IMR-90 (cell line): ENCODE results near the gene CCND1. TPM values are rescaled to one million over a fixed set of nuclear protein-coding genes. Genes with fewer than 3 reads are reported as not detected.
A peak's percentile ranks its signal among the peaks of the same experiment; 100 is the strongest.

ENCODE experiments used
- ATAC-seq: fragments of 200-7000 bp; cut with Tn5 transposase; 2 replicates; pipeline ENCODE4 v1.9.1; 2020; ENCODE audit warnings: low read depth, mild to moderate bottlenecking, moderate library complexity
- BruUV-seq: library from RNA; stranded (reverse); fragments of 400-500 nt; replicated peaks from 2 replicates; lab custom pipeline; 2021; lab: Mats Ljungman, UMichigan
- CTCF ChIA-PET: fragments of 300-600 bp; formaldehyde crosslinking; extraction: SDS; loops from one replicate; lab custom pipeline; 2021; ENCODE audit warnings: antibody characterized with exemption; lab: Yijun Ruan, JAX
- POLR2A ChIA-PET: fragments of 300-600 bp; sonication (Branson Sonifier 250); formaldehyde crosslinking; loops from one replicate; lab custom pipeline; 2022; ENCODE audit warnings: antibody characterized with exemption; ENCODE audit not compliant: unreplicated experiment; lab: Charles Lee
- DNase-seq: peaks from one replicate; pipeline ENCODE4 v3.0.0; 2013
- H2AFZ ChIP-seq: replicated peaks from 2 replicates; pipeline ENCODE3; 2013; ENCODE audit warnings: low read length, mild to moderate bottlenecking; ENCODE audit not compliant: poor library complexity
- H2AK5ac ChIP-seq: 2 replicates; pipeline ENCODE4 v1.6.1; 2013; ENCODE audit warnings: low read depth, low read length, inconsistent platforms
- H2AK9ac ChIP-seq: replicated peaks from 2 replicates; pipeline ENCODE3; 2013; ENCODE audit warnings: mild to moderate bottlenecking, low read depth, low read length, moderate library complexity; ENCODE audit not compliant: poor library complexity
- H2BK120ac ChIP-seq: 2 replicates; pipeline ENCODE4 v1.6.1; 2013; ENCODE audit warnings: low read depth, low read length, inconsistent platforms
- H2BK15ac ChIP-seq: 3 replicates; pipeline ENCODE4 v1.6.1; 2013; ENCODE audit warnings: low read depth, low read length, inconsistent platforms
- H2BK20ac ChIP-seq: 2 replicates; pipeline ENCODE4 v1.6.1; 2013; ENCODE audit warnings: low read depth, mild to moderate bottlenecking, inconsistent platforms, low read length, moderate library complexity
- H2BK5ac ChIP-seq: 2 replicates; pipeline ENCODE4 v1.6.1; 2013; ENCODE audit warnings: mild to moderate bottlenecking, low read depth, low read length, inconsistent platforms; ENCODE audit not compliant: poor library complexity, severe bottlenecking
- H3K14ac ChIP-seq: replicated peaks from 2 replicates; pipeline ENCODE4 v1.6.1; 2013; ENCODE audit warnings: low read depth, low read length, inconsistent platforms
- H3K18ac ChIP-seq: 2 replicates; pipeline ENCODE4 v1.6.1; 2013; ENCODE audit warnings: low read depth, low read length, control low read depth
- H3K23ac ChIP-seq: 2 replicates; pipeline ENCODE4 v1.6.1; 2013; ENCODE audit warnings: low read depth, low read length, inconsistent platforms
- H3K27ac ChIP-seq: 2 replicates; pipeline ENCODE4 v1.5.1; 2013; ENCODE audit warnings: mild to moderate bottlenecking, control low read depth, low read length; ENCODE audit not compliant: insufficient read depth
- H3K27me3 ChIP-seq: 2 replicates; pipeline ENCODE4 v1.6.1; 2013; ENCODE audit warnings: low read length; ENCODE audit not compliant: control insufficient read depth, insufficient read depth
- H3K36me3 ChIP-seq: 2 replicates; pipeline ENCODE4 v1.6.1; 2013; ENCODE audit warnings: low read length, mixed read lengths; ENCODE audit not compliant: control insufficient read depth, insufficient read depth
- H3K4ac ChIP-seq: 2 replicates; pipeline ENCODE4 v1.6.1; 2013; ENCODE audit warnings: low read depth, low read length, inconsistent platforms
- H3K4me1 ChIP-seq: 2 replicates; pipeline ENCODE4 v1.6.1; 2013; ENCODE audit warnings: low read length, mixed read lengths; ENCODE audit not compliant: control insufficient read depth, insufficient read depth
- H3K4me2 ChIP-seq: 2 replicates; pipeline ENCODE4 v1.6.1; 2013; ENCODE audit warnings: low read depth, mild to moderate bottlenecking, control low read depth, low read length, moderate library complexity
- H3K4me3 ChIP-seq: 2 replicates; pipeline ENCODE4 v1.5.1; 2013; ENCODE audit warnings: low read depth, mild to moderate bottlenecking, control low read depth, low read length, moderate library complexity; ENCODE audit not compliant: insufficient read depth
- H3K56ac ChIP-seq: 2 replicates; pipeline ENCODE4 v1.6.1; 2013; ENCODE audit warnings: low read length, inconsistent platforms; ENCODE audit not compliant: insufficient read depth; ENCODE audit errors: extremely low read depth
- H3K79me1 ChIP-seq, 2 experiments: 2 replicates each; pipeline ENCODE4 v1.6.1; 2013; ENCODE audit warnings: low read length in 2 of 2, inconsistent platforms in 1 of 2, low read depth in 1 of 2
- H3K9ac ChIP-seq: 2 replicates; pipeline ENCODE4 v1.6.1; 2013; ENCODE audit warnings: low read depth, low read length, control low read depth
- H3K9me1 ChIP-seq: 2 replicates; pipeline ENCODE4 v1.6.1; 2013; ENCODE audit warnings: low read length, inconsistent platforms; ENCODE audit not compliant: insufficient read depth
- H3K9me3 ChIP-seq: 2 replicates; pipeline ENCODE4 v1.6.1; 2013; ENCODE audit warnings: low read length; ENCODE audit not compliant: control insufficient read depth, insufficient read depth
- H4K20me1 ChIP-seq: 2 replicates; pipeline ENCODE4 v1.6.1; 2013; ENCODE audit warnings: low read length, inconsistent platforms; ENCODE audit not compliant: insufficient read depth
- H4K5ac ChIP-seq: 2 replicates; pipeline ENCODE4 v1.6.1; 2013; ENCODE audit warnings: mild to moderate bottlenecking, low read depth, low read length, control low read depth
- H4K8ac ChIP-seq, 2 experiments: 2 replicates each; pipeline ENCODE4 v1.6.1; 2013; ENCODE audit warnings: low read depth in 2 of 2, low read length in 2 of 2, control low read depth in 1 of 2, inconsistent platforms in 1 of 2
- H4K91ac ChIP-seq: 2 replicates; pipeline ENCODE4 v1.6.1; 2013; ENCODE audit warnings: low read depth, low read length, inconsistent platforms; ENCODE audit not compliant: insufficient read depth
- BHLHE40 ChIP-seq: fragments of 150-350 bp; IDR thresholded peaks from 2 replicates; pipeline ENCODE4 v1.6.1; 2016; ENCODE audit warnings: mild to moderate bottlenecking, low read depth, low read length
- CEBPB ChIP-seq: IDR thresholded peaks from 2 replicates; pipeline ENCODE4 v1.6.1; 2012; ENCODE audit warnings: low read depth, low read length, improper control_type of control experiment
- CHD1 ChIP-seq: IDR thresholded peaks from 2 replicates; pipeline ENCODE4 v1.6.1; 2012; ENCODE audit warnings: low read depth, low read length, improper control_type of control experiment
- ELK1 ChIP-seq: fragments of 150-350 bp; IDR thresholded peaks from 2 replicates; pipeline ENCODE4 v1.6.1; 2016; ENCODE audit warnings: low read depth, mild to moderate bottlenecking, low read length, moderate library complexity, borderline replicate concordance
- MAFK ChIP-seq: IDR thresholded peaks from 2 replicates; pipeline ENCODE4 v1.6.1; 2012; ENCODE audit warnings: low read depth, low read length, improper control_type of control experiment
- NFE2L2 ChIP-seq: fragments of 150-350 bp; IDR thresholded peaks from 2 replicates; pipeline ENCODE4 v1.6.1; 2016; ENCODE audit warnings: low read depth, mild to moderate bottlenecking, low read length
- USF2 ChIP-seq: fragments of 150-350 bp; IDR thresholded peaks from 2 replicates; pipeline ENCODE4 v1.6.1; 2017; ENCODE audit warnings: mild to moderate bottlenecking, antibody characterized with exemption, low read length, low read depth
- WGBS, 2 experiments: methylation state at CpG; one replicate each; pipeline versions ENCODE4 v1.1.5 to v1.1.7; 2013; ENCODE audit warnings: missing lambda C conversion rate in 2 of 2; ENCODE audit not compliant: insufficient read length in 1 of 2; ENCODE audit errors: extremely low coverage in 2 of 2; 5-methylcytosine and 5-hydroxymethylcytosine counted together
- dilution Hi-C: fragments of 300-500 bp; cut with HindIII; formaldehyde crosslinking; loops from one replicate; pipeline ENCODE4 v1.14.3; 2018; ENCODE audit warnings: low sequenced_read_pairs; ENCODE audit not compliant: unreplicated experiment
- in situ Hi-C: fragments of 300-500 bp; cut with MboI; formaldehyde crosslinking; loops from 3 replicates; pipeline ENCODE4 v1.14.3; 2019; ENCODE audit warnings: low sequenced_read_pairs, inconsistent platforms, mixed read lengths
- intact Hi-C: fragments of 100-400 bp; cut with micrococcal nuclease; formaldehyde crosslinking; loops from 2 replicates; pipeline ENCODE4 v1.10.0; 2022
- polyA plus RNA-seq, 3 experiments: library from polyadenylated mRNA; depleted of rRNA; stranded (reverse); fragments of >200 nt; gene quantifications; 2 replicates each; pipeline ENCODE4 v1.2.3, GENCODE V29; 2012; ENCODE audit warnings: low replicate concordance in 1 of 3
- total RNA-seq: library from RNA; depleted of rRNA; stranded (reverse); fragments of >200 nt; gene quantifications from 2 replicates; pipeline ENCODE4 v1.2.3, GENCODE V29; 2012

The CCND1 gene
- total and polyA plus RNA-seq, 2 of the 4 experiments (the other 2 are of a cell fraction): 481 to 748 TPM

GRCh38 chr11:69643646-69644045 lies 2.7 kb downstream of the CCND1 start:
- Histone ChIP-seq H3K4me2 (peak overlapping the region; percentile 60), H3K27ac (peak overlapping the region; percentile 38), H3K56ac (no peak overlapping the region; the same call in 1 of the 2 replicates), H3K18ac (no peak overlapping the region), H2BK20ac (no peak overlapping the region), H2AFZ (peak overlapping the region; percentile 45), H4K8ac (peak overlapping the region; percentile 18 to 46; a peak in 1 of 4 replicates), H3K23ac (peak overlapping the region; percentile 47; the same call in 1 of the 2 replicates), H3K36me3 (peaks cover 50% of the 10 kb centered on the region), H4K5ac (no peak overlapping the region), H3K4me1 (peaks cover 21% of the 10 kb centered on the region), H3K79me1 (peaks cover 16 to 59% of the 10 kb centered on the region in 2 experiments), H3K27me3 (no peaks in the 10 kb centered on the region), H2BK120ac (peak overlapping the region; percentile 16; the same call in 1 of the 2 replicates), H4K20me1 (peaks cover 65% of the 10 kb centered on the region), H2BK15ac (no peak overlapping the region), H4K91ac (peak overlapping the region; percentile 7; the same call in 1 of the 2 replicates), H2BK5ac (peak overlapping the region; percentile 55), H3K4me3 (peak overlapping the region; percentile 98), H3K9me3 (no peaks in the 10 kb centered on the region), H2AK9ac (peak overlapping the region; percentile 98), H3K14ac (peak overlapping the region; percentile 54; the same call in 1 of the 2 replicates), H3K9ac (peak overlapping the region; percentile 32), H3K4ac (peak overlapping the region; percentile 17; the same call in 1 of the 2 replicates), H3K9me1 (no peaks in the 10 kb centered on the region; the same call in 1 of the 2 replicates), H2AK5ac (peak overlapping the region; percentile 94)
- BruUV-seq: TSS peak; percentile 37
- ATAC-seq (no peak), DNase-seq (no peak)
- dilution Hi-C loops: no loop called here
- 18% methylated on average over 20 of the region's 27 CpGs; no CpG with 5 or more reads in 1 of the 2 experiments for WGBS, 2 experiments
- ChIA-PET CTCF (interaction anchor here (0.9 to 1.9 kb wide), 6 partner anchors 12 to 512 kb away, joined by 3 to 7 read pairs (median 4); no protein-coding TSS in a partner anchor), POLR2A (interaction anchor here (0.8 to 2.6 kb wide), 3 partner anchors 135 to 346 kb away, joined by 3 to 11 read pairs (median 4); no protein-coding TSS in a partner anchor)
- in situ Hi-C loops: loop anchor here (5.0 kb wide), 1 partner anchor 341 kb away; no protein-coding TSS in a partner anchor
- no peak; the same call in 1 of the 2 replicates for TF ChIP-seq BHLHE40
- TF ChIP-seq CEBPB: no peak
- TF ChIP-seq ELK1: no peak
- TF ChIP-seq MAFK: no peak
- TF ChIP-seq USF2: no peak
- no peak for TF ChIP-seq NFE2L2
- no peak for TF ChIP-seq CHD1
- intact Hi-C loops: loop anchor here (1.0 to 10.0 kb wide), 7 partner anchors 27 to 739 kb away; partner anchors contain the start of genes IGHMBP2, MRGPRF and MRPL21
